ENCODE measurements around the gene IQCE. TPM values are rescaled to one million over a fixed set of nuclear protein-coding genes. Genes with fewer than 3 reads are reported as not detected.

The IQCE gene
- total and polyA plus RNA-seq, 2 donors from 2014 or later, result 6.1 to 27.8 TPM

- Histone ChIP-seq H3K4me3 (ENCODE audit: low read length in 3 of 3) (peak overlapping the region in 1 of 3 donors; percentile 29), H3K27ac (ENCODE audit: low read depth in 2 of 2, low read length in 2 of 2) (peak overlapping the region; percentile 33 to 82), H3K9me3 (ENCODE audit: control insufficient read depth in 2 of 3, insufficient read depth in 1 of 3, low read length in 3 of 3) (no peaks in the 10 kb centered on the region), H3K9ac (ENCODE audit: low read length in 3 of 3) (peak overlapping the region in 1 of 3 donors; percentile 40), H3K4me1 (ENCODE audit: control insufficient read depth in 2 of 3, insufficient read depth in 2 of 3, low read depth in 1 of 3, low read length in 3 of 3) (peaks cover 0 to 62% (median 24%) of the 10 kb centered on the region in 3 donors), H3K36me3 (ENCODE audit: control insufficient read depth in 2 of 3, insufficient read depth in 3 of 3, low read length in 3 of 3) (no peaks in the 10 kb centered on the region), H3K27me3 (ENCODE audit: control insufficient read depth, insufficient read depth, low read length) (no peaks in the 10 kb centered on the region)
- TF ChIP-seq, protein P1, sequence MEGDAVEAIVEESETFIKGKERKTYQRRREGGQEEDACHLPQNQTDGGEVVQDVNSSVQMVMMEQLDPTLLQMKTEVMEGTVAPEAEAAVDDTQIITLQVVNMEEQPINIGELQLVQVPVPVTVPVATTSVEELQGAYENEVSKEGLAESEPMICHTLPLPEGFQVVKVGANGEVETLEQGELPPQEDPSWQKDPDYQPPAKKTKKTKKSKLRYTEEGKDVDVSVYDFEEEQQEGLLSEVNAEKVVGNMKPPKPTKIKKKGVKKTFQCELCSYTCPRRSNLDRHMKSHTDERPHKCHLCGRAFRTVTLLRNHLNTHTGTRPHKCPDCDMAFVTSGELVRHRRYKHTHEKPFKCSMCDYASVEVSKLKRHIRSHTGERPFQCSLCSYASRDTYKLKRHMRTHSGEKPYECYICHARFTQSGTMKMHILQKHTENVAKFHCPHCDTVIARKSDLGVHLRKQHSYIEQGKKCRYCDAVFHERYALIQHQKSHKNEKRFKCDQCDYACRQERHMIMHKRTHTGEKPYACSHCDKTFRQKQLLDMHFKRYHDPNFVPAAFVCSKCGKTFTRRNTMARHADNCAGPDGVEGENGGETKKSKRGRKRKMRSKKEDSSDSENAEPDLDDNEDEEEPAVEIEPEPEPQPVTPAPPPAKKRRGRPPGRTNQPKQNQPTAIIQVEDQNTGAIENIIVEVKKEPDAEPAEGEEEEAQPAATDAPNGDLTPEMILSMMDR (IDR thresholded peaks at IDR 0.05; ENCODE audit: borderline replicate concordance, extremely low read depth, insufficient read depth), result no peak
- DNase-seq (peak in 1 of 5 donors; percentile 76), FAIRE-seq (no peak)
- intact Hi-C loops (cut with DNase I), result no loop called here
Observed at GRCh38 chr7:2635148-2635668, 76.4 kb downstream of the IQCE start.

DNA sequence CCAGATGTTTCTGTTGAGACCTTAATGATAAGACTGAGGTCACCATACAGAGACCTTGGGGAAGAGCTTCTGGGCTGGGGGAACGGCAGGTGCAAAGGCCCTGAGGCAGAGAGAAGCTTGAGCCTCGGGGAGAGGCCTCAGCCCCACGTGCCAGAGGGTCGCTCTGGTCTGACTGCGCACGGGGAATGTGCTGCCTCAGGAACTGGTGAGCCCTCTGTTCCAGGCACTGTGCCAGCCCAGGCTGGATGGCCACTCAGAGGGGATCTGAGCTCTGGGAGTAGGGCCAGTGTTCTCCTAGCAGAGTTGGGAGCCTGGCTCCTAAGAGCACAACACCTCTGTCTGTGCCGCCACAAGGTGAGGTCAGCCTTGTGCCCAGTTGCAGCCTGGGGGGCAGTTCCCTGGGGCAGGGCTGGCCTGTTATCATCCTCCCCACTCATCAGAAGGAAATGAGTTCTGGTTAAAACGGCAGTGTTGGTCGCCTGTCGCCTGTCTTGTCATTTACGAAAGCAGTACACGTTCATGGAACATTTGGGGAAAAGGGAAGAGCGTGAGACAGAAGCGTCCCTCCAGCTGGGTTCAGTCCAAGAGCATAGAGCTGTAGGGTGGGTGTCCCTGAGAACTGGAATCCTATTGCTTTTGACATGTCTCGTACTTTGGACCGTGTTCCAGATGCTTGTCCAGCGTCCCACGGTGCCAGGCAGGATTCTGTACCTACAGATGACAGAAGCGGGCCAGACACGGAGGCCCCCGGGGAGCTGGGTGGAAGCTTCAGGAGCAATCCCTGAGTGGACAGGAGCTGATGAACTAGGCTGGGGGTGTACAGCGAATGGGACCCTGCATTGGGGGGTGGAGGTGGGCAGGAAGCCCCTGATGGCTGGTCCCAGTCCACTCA lies 77.3 kb downstream of the IQCE start:
- Histone ChIP-seq H3K4me3 (ENCODE audit: low read length in 3 of 3) (peak overlapping the region in 2 of 3 donors; percentile 4 to 37), H3K9ac (ENCODE audit: low read length in 3 of 3) (peak overlapping the region in 1 of 3 donors; percentile 55), H3K4me1 (ENCODE audit: control insufficient read depth in 2 of 3, insufficient read depth in 2 of 3, low read depth in 1 of 3, low read length in 3 of 3) (peaks cover 0 to 67% (median 31%) of the 10 kb centered on the region in 3 donors), H3K27me3 (ENCODE audit: control insufficient read depth, insufficient read depth, low read length) (no peaks in the 10 kb centered on the region), H3K27ac (ENCODE audit: low read depth in 2 of 2, low read length in 2 of 2) (peak overlapping the region; percentile 77 to 82), H3K9me3 (ENCODE audit: control insufficient read depth in 2 of 3, insufficient read depth in 1 of 3, low read length in 3 of 3) (no peaks in the 10 kb centered on the region), H3K36me3 (ENCODE audit: control insufficient read depth in 2 of 3, insufficient read depth in 3 of 3, low read length in 3 of 3) (no peaks in the 10 kb centered on the region)
- DNase-seq (peak in 1 of 5 donors; percentile 75), FAIRE-seq (no peak)
- TF ChIP-seq, protein P1 (IDR thresholded peaks at IDR 0.05; ENCODE audit: borderline replicate concordance, extremely low read depth, insufficient read depth), result no peak
- intact Hi-C loops (cut with DNase I), result no loop called here

DNA sequence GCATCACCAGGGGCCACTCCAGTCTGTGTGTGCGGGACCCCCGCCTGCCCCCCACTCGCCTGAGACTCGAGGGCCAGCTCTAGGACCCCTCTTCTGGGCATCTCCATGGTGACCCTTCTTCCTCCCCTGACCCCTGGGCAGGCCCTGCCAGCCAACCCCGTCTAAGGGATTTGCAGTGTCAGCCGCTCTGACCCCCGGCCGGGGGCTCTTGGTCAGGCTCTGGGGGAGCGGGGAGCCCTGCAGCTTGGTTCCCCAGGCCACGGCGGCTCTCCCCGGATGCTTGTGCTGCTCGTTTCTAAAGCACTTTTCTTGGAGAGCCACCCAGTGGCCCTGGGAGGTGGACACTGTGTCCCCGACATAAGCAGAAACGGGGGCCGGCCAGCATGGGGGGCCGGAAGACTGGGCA lies 78.3 kb downstream of the IQCE start:
- TF ChIP-seq, protein P1 (IDR thresholded peaks at IDR 0.05; ENCODE audit: borderline replicate concordance, extremely low read depth, insufficient read depth), result no peak
- no peak for FAIRE-seq
- H3K9ac ChIP-seq (ENCODE audit: low read length in 3 of 3), result peak overlapping the region in 1 of 3 donors; percentile 55
- peak overlapping the region; percentile 77 to 82 for H3K27ac ChIP-seq (ENCODE audit: low read depth in 2 of 2, low read length in 2 of 2)
- no peaks in the 10 kb centered on the region for H3K9me3 ChIP-seq (ENCODE audit: control insufficient read depth in 2 of 3, insufficient read depth in 1 of 3, low read length in 3 of 3)
- H3K4me1 ChIP-seq (ENCODE audit: control insufficient read depth in 2 of 3, insufficient read depth in 2 of 3, low read depth in 1 of 3, low read length in 3 of 3), result peaks cover 0 to 71% (median 32%) of the 10 kb centered on the region in 3 donors
- DNase-seq, result peak in 1 of 5 donors; percentile 85
- no peak overlapping the region for H3K4me3 ChIP-seq (ENCODE audit: low read length in 3 of 3)
- H3K36me3 ChIP-seq (ENCODE audit: control insufficient read depth in 2 of 3, insufficient read depth in 3 of 3, low read length in 3 of 3), result no peaks in the 10 kb centered on the region
- no peaks in the 10 kb centered on the region for H3K27me3 ChIP-seq (ENCODE audit: control insufficient read depth, insufficient read depth, low read length)
- intact Hi-C loops (cut with DNase I), result no loop called here

Measured in kidney (tissue), 14 donors.